H1 (cell line): ENCODE measurements around the gene ATP13A3. TPM values are rescaled to one million over a fixed set of nuclear protein-coding genes. Genes with fewer than 3 reads are reported as not detected.

Experiments
- CTCF ChIA-PET: fragments of 300-600 bp; sonication (Branson Sonifier 250); formaldehyde crosslinking; loops from one replicate; lab custom pipeline; 2021; ENCODE audit not compliant: partially characterized antibody; lab: Charles Lee
- POLR2A ChIA-PET: fragments of 300-600 bp; sonication (Branson Sonifier 250); formaldehyde crosslinking; loops from one replicate; lab custom pipeline; 2021; ENCODE audit warnings: inconsistent platforms; ENCODE audit not compliant: partially characterized antibody; lab: Charles Lee
- DNase-seq, 2 experiments: peaks; one replicate each; pipeline versions ENCODE4 v3.0.0 to v3.0.0-alpha.2; 2010 to 2022; ENCODE audit warnings: low spot score in 2 of 2, low read depth in 1 of 2, mixed read lengths in 1 of 2
- FAIRE-seq: peaks from 2 replicates; lab custom pipeline; 2011; peaks lifted over from hg19 to GRCh38; lab: Jason Lieb, UNC
- H2AFZ ChIP-seq: 2 replicates; pipeline ENCODE4 v1.8.1; 2012; ENCODE audit warnings: low read length, inconsistent platforms
- H2AK5ac ChIP-seq: 2 replicates; pipeline ENCODE4 v1.6.1; 2013; ENCODE audit warnings: low read depth, low read length
- H2BK120ac ChIP-seq: replicated peaks from 2 replicates; pipeline ENCODE3; 2013; ENCODE audit warnings: low read depth, low read length, inconsistent platforms
- H2BK12ac ChIP-seq: 2 replicates; pipeline ENCODE4 v1.6.1; 2013; ENCODE audit warnings: low read depth, low read length
- H2BK15ac ChIP-seq: 2 replicates; pipeline ENCODE4 v1.6.1; 2013; ENCODE audit warnings: low read length
- H2BK20ac ChIP-seq: 2 replicates; pipeline ENCODE4 v1.6.1; 2013; ENCODE audit warnings: low read length
- H2BK5ac ChIP-seq: 2 replicates; pipeline ENCODE4 v1.6.1; 2013; ENCODE audit warnings: low read depth, low read length
- H3K14ac ChIP-seq: 2 replicates; pipeline ENCODE4 v1.6.1; 2013; ENCODE audit warnings: inconsistent platforms; ENCODE audit not compliant: insufficient read length
- H3K18ac ChIP-seq: 2 replicates; pipeline ENCODE4 v1.6.1; 2013; ENCODE audit warnings: low read length; ENCODE audit errors: extremely low read depth
- H3K23ac ChIP-seq: 2 replicates; pipeline ENCODE4 v1.6.1; 2013; ENCODE audit warnings: inconsistent platforms; ENCODE audit not compliant: insufficient read length
- H3K23me2 ChIP-seq: 2 replicates; pipeline ENCODE4 v1.6.1; 2013; ENCODE audit warnings: low read depth, low read length
- H3K27ac ChIP-seq: 2 replicates; pipeline ENCODE4 v1.6.1; 2011; ENCODE audit warnings: low read depth, low read length, inconsistent platforms
- H3K27me3 ChIP-seq, 4 experiments: replicated peaks in 1 of 4; 1 replicate in 1 of 4; 2 replicates in 3 of 4; pipeline versions ENCODE4 v1.6.1 to v1.8.1; 2011 to 2013; ENCODE audit warnings: low read length in 3 of 4, mild to moderate bottlenecking in 3 of 4, inconsistent platforms in 2 of 4, mixed read lengths in 2 of 4, moderate library complexity in 1 of 4; ENCODE audit not compliant: control insufficient read depth in 3 of 4, insufficient read depth in 3 of 4; ENCODE audit errors: extremely low read depth in 1 of 4
- H3K36me3 ChIP-seq, 4 experiments: 2 replicates each; pipeline versions ENCODE4 v1.6.1 to v1.8.1; 2011 to 2013; ENCODE audit warnings: mild to moderate bottlenecking in 4 of 4, low read length in 3 of 4, moderate library complexity in 2 of 4, control low read depth in 1 of 4, inconsistent platforms in 1 of 4; ENCODE audit not compliant: insufficient read depth in 4 of 4, control insufficient read depth in 2 of 4
- H3K4ac ChIP-seq: replicated peaks from 2 replicates; pipeline ENCODE3; 2013; ENCODE audit warnings: low read length, low read depth, mixed read lengths, inconsistent platforms; ENCODE audit not compliant: insufficient read length
- H3K4me1 ChIP-seq, 4 experiments: replicated peaks in 1 of 4; 1 replicate in 1 of 4; 2 replicates in 3 of 4; pipeline versions ENCODE4 v1.6.1 to v1.8.1; 2011 to 2013; ENCODE audit warnings: low read length in 3 of 4, inconsistent platforms in 2 of 4, mixed read lengths in 1 of 4; ENCODE audit not compliant: insufficient read depth in 4 of 4, control insufficient read depth in 3 of 4
- H3K4me2 ChIP-seq, 2 experiments: 2 replicates each; pipeline versions ENCODE4 v1.6.1 to v1.8.1; 2011 to 2013; ENCODE audit warnings: low read depth in 2 of 2, low read length in 2 of 2, control low read depth in 1 of 2, inconsistent platforms in 1 of 2, mild to moderate bottlenecking in 1 of 2; ENCODE audit not compliant: insufficient read depth in 1 of 2
- H3K4me3 ChIP-seq, 4 experiments: fragments of 200-600, 300-600 bp in 1 of 4; sonication (generic), shearing (Covaris generic), sonication (Bioruptor Twin) in 1 of 4; 2 replicates each; pipeline versions ENCODE4 v1.5.1 to v1.8.1; 2011 to 2016; ENCODE audit warnings: low read length in 4 of 4, low read depth in 3 of 4, control low read depth in 2 of 4, inconsistent platforms in 2 of 4, mild to moderate bottlenecking in 2 of 4, mixed read lengths in 1 of 4, moderate library complexity in 1 of 4; ENCODE audit not compliant: insufficient read depth in 2 of 4; ENCODE audit errors: extremely low read depth in 1 of 4
- H3K56ac ChIP-seq: replicated peaks from 2 replicates; pipeline ENCODE3; 2013; ENCODE audit warnings: low read depth, mild to moderate bottlenecking, mixed read lengths, low read length, inconsistent platforms; ENCODE audit not compliant: insufficient read length
- H3K79me1 ChIP-seq: 2 replicates; pipeline ENCODE4 v1.6.1; 2013; ENCODE audit warnings: low read depth, low read length, control low read depth
- H3K79me2 ChIP-seq, 2 experiments: 2 replicates each; pipeline versions ENCODE4 v1.6.1 to v1.8.1; 2012 to 2013; ENCODE audit warnings: low read length in 2 of 2, mild to moderate bottlenecking in 2 of 2, inconsistent platforms in 1 of 2; ENCODE audit not compliant: insufficient read depth in 2 of 2, control insufficient read depth in 1 of 2
- H3K9ac ChIP-seq, 4 experiments: replicated peaks in 1 of 4; 1 replicate in 1 of 4; 2 replicates in 3 of 4; pipeline versions ENCODE4 v1.6.1 to v1.8.1; 2011 to 2013; ENCODE audit warnings: low read depth in 3 of 4, low read length in 3 of 4, control low read depth in 2 of 4, mild to moderate bottlenecking in 2 of 4, moderate library complexity in 2 of 4, inconsistent platforms in 1 of 4; ENCODE audit errors: extremely low read depth in 1 of 4
- H3K9me3 ChIP-seq, 2 experiments: 2 replicates each; pipeline versions ENCODE4 v1.6.1 to v1.8.1; 2012 to 2013; ENCODE audit warnings: mild to moderate bottlenecking in 2 of 2, moderate library complexity in 2 of 2, control low read depth in 1 of 2, inconsistent platforms in 1 of 2, low read depth in 1 of 2, low read length in 1 of 2, mixed read lengths in 1 of 2; ENCODE audit not compliant: insufficient read depth in 2 of 2
- H4K20me1 ChIP-seq, 2 experiments: replicated peaks in 1 of 2; 2 replicates each; pipeline versions ENCODE3 to v1.8.1; 2011 to 2013; ENCODE audit warnings: inconsistent platforms in 2 of 2, low read length in 2 of 2, mild to moderate bottlenecking in 1 of 2; ENCODE audit not compliant: insufficient read depth in 2 of 2, control insufficient read depth in 1 of 2
- H4K5ac ChIP-seq: 2 replicates; pipeline ENCODE4 v1.6.1; 2013; ENCODE audit warnings: low read length, low read depth, mixed read lengths, inconsistent platforms; ENCODE audit not compliant: insufficient read length
- H4K8ac ChIP-seq: 2 replicates; pipeline ENCODE4 v1.8.0; 2013; ENCODE audit warnings: mild to moderate bottlenecking, moderate library complexity, low read length, inconsistent platforms; ENCODE audit not compliant: insufficient read depth; ENCODE audit errors: extremely low read depth
- H4K91ac ChIP-seq: replicated peaks from 2 replicates; pipeline ENCODE3; 2013; ENCODE audit warnings: low read length, mixed read lengths, inconsistent platforms; ENCODE audit not compliant: insufficient read length
- ATF3 ChIP-seq: IDR thresholded peaks from 2 replicates; pipeline ENCODE4 v1.6.1; 2011; ENCODE audit warnings: low read depth, mild to moderate bottlenecking, low read length; ENCODE audit not compliant: insufficient read depth
- EGR1 ChIP-seq: IDR thresholded peaks from 2 replicates; pipeline ENCODE4 v1.6.1; 2011; ENCODE audit warnings: low read depth, low read length, borderline replicate concordance
- JUND ChIP-seq: IDR thresholded peaks from 2 replicates; pipeline ENCODE4 v1.6.1; 2011; ENCODE audit warnings: mild to moderate bottlenecking, improper control_type of control experiment, low read length
- MAX ChIP-seq: IDR thresholded peaks from 2 replicates; pipeline ENCODE4 v1.6.1; 2012; ENCODE audit warnings: inconsistent platforms
- NANOG ChIP-seq: IDR thresholded peaks from 2 replicates; pipeline ENCODE4 v1.6.1; 2011; ENCODE audit warnings: low read length, low read depth, mild to moderate bottlenecking, inconsistent platforms; ENCODE audit not compliant: insufficient read depth, poor library complexity, severe bottlenecking
- RAD21 ChIP-seq, 2 experiments: IDR thresholded peaks in 1 of 2; conservative IDR thresholded peaks in 1 of 2; 2 replicates each; pipeline ENCODE4 v1.6.1; 2011; ENCODE audit warnings: low read depth in 2 of 2, low read length in 2 of 2, improper control_type of control experiment in 1 of 2, inconsistent platforms in 1 of 2, mild to moderate bottlenecking in 1 of 2, moderate library complexity in 1 of 2
- RFX5 ChIP-seq: IDR thresholded peaks from 2 replicates; pipeline ENCODE4 v1.6.1; 2011; ENCODE audit warnings: low read depth, low read length, improper control_type of control experiment, borderline replicate concordance
- SRF ChIP-seq: IDR thresholded peaks from 2 replicates; pipeline ENCODE4 v1.6.1; 2011; ENCODE audit warnings: mild to moderate bottlenecking, low read depth, low read length, moderate library complexity
- SUZ12 ChIP-seq: fragments of 200-600 bp; sonication (generic); IDR thresholded peaks from 2 replicates; pipeline ENCODE4 v1.6.1; 2012; ENCODE audit warnings: mild to moderate bottlenecking, inconsistent platforms, low read length, moderate library complexity, mixed read lengths
- TCF12 ChIP-seq: IDR thresholded peaks from 2 replicates; pipeline ENCODE4 v1.6.1; 2011; ENCODE audit warnings: low read depth, mild to moderate bottlenecking, low read length
- YY1 ChIP-seq: IDR thresholded peaks from 2 replicates; pipeline ENCODE4 v1.6.1; 2011; ENCODE audit warnings: low read depth, mild to moderate bottlenecking, low read length
- ZNF274 ChIP-seq: IDR thresholded peaks from 2 replicates; pipeline ENCODE4 v1.7.0; 2012; ENCODE audit warnings: low read length, borderline replicate concordance; ENCODE audit errors: extremely low read depth
- WGBS, 2 experiments: shearing (Covaris generic) in 1 of 2; methylation state at CpG; one replicate each; pipeline versions ENCODE4 v1.1.6 to v1.1.7; 2013 to 2015; ENCODE audit warnings: low lambda C conversion rate in 2 of 2, mixed read lengths in 2 of 2, inconsistent platforms in 1 of 2, low coverage in 1 of 2, missing lambda C conversion rate in 1 of 2; ENCODE audit not compliant: insufficient replicate concordance in 2 of 2, insufficient coverage in 1 of 2, insufficient read length in 1 of 2; ENCODE audit errors: extremely low coverage in 1 of 2, missing lambda C conversion rate in 1 of 2; 5-methylcytosine and 5-hydroxymethylcytosine counted together
- polyA plus RNA-seq, 7 experiments: library from polyadenylated mRNA; depleted of rRNA in 3 of 7; stranded (reverse) in 5 of 7; unstranded in 2 of 7; fragments of >200 nt in 5 of 7; fragments of 200-250 nt in 2 of 7; gene quantifications; 1 replicate in 5 of 7; 2 replicates in 1 of 7; 4 replicates in 1 of 7; pipeline versions ENCODE4 v1.2.1 to v1.2.3, GENCODE V29; 2011 to 2013; ENCODE audit warnings: missing spikeins in 2 of 7, mixed read lengths in 2 of 7
- total RNA-seq: library from RNA; stranded (reverse); fragmentation: NEBNext Ultra II Directional; extraction: Animal tissue kit (Norgen Biotek cat#: 25700); gene quantifications from 2 replicates; pipeline ENCODE4 v1.2.1, GENCODE V29; 2021

Gene ATP13A3
- total and polyA plus RNA-seq, 2 of the 8 experiments (the other 6 are each of a cell fraction or from before 2014, with no cell fraction given): 18.6 to 92.2 TPM

- CTCF ChIA-PET: interaction anchor here (0.7 to 18.9 kb wide), 4 partner anchors 16 to 403 kb away, joined by 3 to 344 read pairs (median 6); no protein-coding TSS in a partner anchor
- WGBS, 2 experiments: 82 to 100% methylated on average over 3 to 7 of the region's 10 CpGs
- H3K23ac ChIP-seq: no peak overlapping the region
- no peaks in the 10 kb centered on the region for H3K36me3 ChIP-seq
- H3K4me2 ChIP-seq: no peak overlapping the region
- no peak overlapping the region for H4K91ac ChIP-seq
- no peaks in the 10 kb centered on the region for H3K9me3 ChIP-seq
- peaks cover 2% of the 10 kb centered on the region; the same call in 1 of the 2 replicates for H3K23me2 ChIP-seq
- 0 out of 2 replicates have a peak overlapping the region, but pooled peaks have one; percentile 43 for H2BK12ac ChIP-seq
- H2BK15ac ChIP-seq: peak overlapping the region; percentile 92; the same call in 1 of the 2 replicates
- H3K9ac ChIP-seq: no peak overlapping the region; a peak in 1 of 7 replicates
- H4K20me1 ChIP-seq: no peaks in the 10 kb centered on the region
- H3K79me1 ChIP-seq: no peaks in the 10 kb centered on the region
- H2BK5ac ChIP-seq: no peak overlapping the region
- no peak overlapping the region for H3K14ac ChIP-seq
- no peak overlapping the region for H3K4me3 ChIP-seq
- H2AFZ ChIP-seq: no peak overlapping the region
- H4K8ac ChIP-seq: no peak overlapping the region
- H3K56ac ChIP-seq: no peak overlapping the region
- FAIRE-seq (no peak), DNase-seq (no peak)
- POLR2A ChIA-PET: interaction anchor here (1.7 to 2.5 kb wide), 2 partner anchors 12 to 15 kb away, joined by 3 to 8 read pairs; no protein-coding TSS in a partner anchor
- H2BK20ac ChIP-seq: 0 out of 2 replicates have a peak overlapping the region, but pooled peaks have one; percentile 61
- H3K4ac ChIP-seq: no peak overlapping the region
- H3K79me2 ChIP-seq: no peaks in the 10 kb centered on the region
- no peak overlapping the region for H2BK120ac ChIP-seq
- H4K5ac ChIP-seq: no peak overlapping the region
- H3K18ac ChIP-seq: no peak overlapping the region; the same call in 1 of the 2 replicates
- H3K27ac ChIP-seq: no peak overlapping the region
- H3K27me3 ChIP-seq: peaks cover 0 to 10% (median 2%) of the 10 kb centered on the region in 4 experiments; a peak in 3 of 7 replicates
- H3K4me1 ChIP-seq: peaks cover 2 to 24% (median 12%) of the 10 kb centered on the region in 4 experiments
- H2AK5ac ChIP-seq: 0 out of 2 replicates have a peak overlapping the region, but pooled peaks have one; percentile 17
- TF ChIP-seq MAX: no peak
- TF ChIP-seq ZNF274: no peak
- no peak for TF ChIP-seq RAD21 (IDR thresholded peaks at IDR 0.05 in 1 of 2, conservative IDR thresholded peaks at IDR 0.05 in 1 of 2; ENCODE audit: low read depth in 2 of 2, low read length in 2 of 2)
- no peak for TF ChIP-seq NANOG
- no peak for TF ChIP-seq EGR1
- no peak for TF ChIP-seq SUZ12
- TF ChIP-seq ATF3: no peak
- no peak for TF ChIP-seq SRF
- no peak for TF ChIP-seq TCF12
- TF ChIP-seq YY1: no peak
- TF ChIP-seq RFX5: no peak
- no peak for TF ChIP-seq JUND
These were observed 116.0 kb downstream of the ATP13A3 start for GRCh38 chr3:194370753-194371152.
